SK-N-SH (cell line): ENCODE measurements around the gene TMLHE.

Experiments
- EP300 ChIP-seq, 2 experiments: IDR thresholded peaks; 2 replicates each; pipeline versions ENCODE4 v1.4.0 to v1.6.1; 2012; ENCODE audit warnings: borderline replicate concordance in 1 of 2, low read depth in 1 of 2, low read length in 1 of 2
- FOSL2 ChIP-seq: IDR thresholded peaks from 2 replicates; pipeline ENCODE4 v1.4.0; 2012; ENCODE audit warnings: low read depth, mild to moderate bottlenecking, moderate library complexity, borderline replicate concordance
- NFIC ChIP-seq: IDR thresholded peaks from 2 replicates; pipeline ENCODE4 v1.4.0; 2012; ENCODE audit warnings: borderline replicate concordance
- POLR2AphosphoS5 ChIP-seq: IDR thresholded peaks from 2 replicates; pipeline ENCODE4 v1.6.1; 2012; ENCODE audit warnings: low read depth, low read length
- TAF1 ChIP-seq: IDR thresholded peaks from 2 replicates; pipeline ENCODE4 v1.6.1; 2012; ENCODE audit warnings: low read depth, mild to moderate bottlenecking, low read length, moderate library complexity, borderline replicate concordance
- YY1 ChIP-seq: IDR thresholded peaks from 2 replicates; pipeline ENCODE4 v1.4.0; 2012; ENCODE audit warnings: low read depth, mild to moderate bottlenecking
- TF ChIP-seq, protein P1 (sequence below): fragments of 200-600 bp; sonication (generic); IDR thresholded peaks from 2 replicates; pipeline ENCODE4 v1.6.1; 2017; ENCODE audit warnings: antibody characterized with exemption, mild to moderate bottlenecking, moderate library complexity
- TF ChIP-seq, protein P2 (sequence below): IDR thresholded peaks from 2 replicates; pipeline ENCODE4 v1.4.0; 2012; ENCODE audit warnings: low read depth
- TF ChIP-seq, protein P3 (sequence below): IDR thresholded peaks from 2 replicates; pipeline ENCODE4 v1.4.0; 2012; ENCODE audit warnings: low read depth, borderline replicate concordance

- TF ChIP-seq, protein P1, sequence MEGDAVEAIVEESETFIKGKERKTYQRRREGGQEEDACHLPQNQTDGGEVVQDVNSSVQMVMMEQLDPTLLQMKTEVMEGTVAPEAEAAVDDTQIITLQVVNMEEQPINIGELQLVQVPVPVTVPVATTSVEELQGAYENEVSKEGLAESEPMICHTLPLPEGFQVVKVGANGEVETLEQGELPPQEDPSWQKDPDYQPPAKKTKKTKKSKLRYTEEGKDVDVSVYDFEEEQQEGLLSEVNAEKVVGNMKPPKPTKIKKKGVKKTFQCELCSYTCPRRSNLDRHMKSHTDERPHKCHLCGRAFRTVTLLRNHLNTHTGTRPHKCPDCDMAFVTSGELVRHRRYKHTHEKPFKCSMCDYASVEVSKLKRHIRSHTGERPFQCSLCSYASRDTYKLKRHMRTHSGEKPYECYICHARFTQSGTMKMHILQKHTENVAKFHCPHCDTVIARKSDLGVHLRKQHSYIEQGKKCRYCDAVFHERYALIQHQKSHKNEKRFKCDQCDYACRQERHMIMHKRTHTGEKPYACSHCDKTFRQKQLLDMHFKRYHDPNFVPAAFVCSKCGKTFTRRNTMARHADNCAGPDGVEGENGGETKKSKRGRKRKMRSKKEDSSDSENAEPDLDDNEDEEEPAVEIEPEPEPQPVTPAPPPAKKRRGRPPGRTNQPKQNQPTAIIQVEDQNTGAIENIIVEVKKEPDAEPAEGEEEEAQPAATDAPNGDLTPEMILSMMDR = no peak
- TF ChIP-seq, protein P2, sequence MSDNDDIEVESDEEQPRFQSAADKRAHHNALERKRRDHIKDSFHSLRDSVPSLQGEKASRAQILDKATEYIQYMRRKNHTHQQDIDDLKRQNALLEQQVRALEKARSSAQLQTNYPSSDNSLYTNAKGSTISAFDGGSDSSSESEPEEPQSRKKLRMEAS = no peak
- no peak for TF ChIP-seq POLR2AphosphoS5
- no peak for TF ChIP-seq TAF1
- no peak for TF ChIP-seq YY1
- TF ChIP-seq, protein P3, sequence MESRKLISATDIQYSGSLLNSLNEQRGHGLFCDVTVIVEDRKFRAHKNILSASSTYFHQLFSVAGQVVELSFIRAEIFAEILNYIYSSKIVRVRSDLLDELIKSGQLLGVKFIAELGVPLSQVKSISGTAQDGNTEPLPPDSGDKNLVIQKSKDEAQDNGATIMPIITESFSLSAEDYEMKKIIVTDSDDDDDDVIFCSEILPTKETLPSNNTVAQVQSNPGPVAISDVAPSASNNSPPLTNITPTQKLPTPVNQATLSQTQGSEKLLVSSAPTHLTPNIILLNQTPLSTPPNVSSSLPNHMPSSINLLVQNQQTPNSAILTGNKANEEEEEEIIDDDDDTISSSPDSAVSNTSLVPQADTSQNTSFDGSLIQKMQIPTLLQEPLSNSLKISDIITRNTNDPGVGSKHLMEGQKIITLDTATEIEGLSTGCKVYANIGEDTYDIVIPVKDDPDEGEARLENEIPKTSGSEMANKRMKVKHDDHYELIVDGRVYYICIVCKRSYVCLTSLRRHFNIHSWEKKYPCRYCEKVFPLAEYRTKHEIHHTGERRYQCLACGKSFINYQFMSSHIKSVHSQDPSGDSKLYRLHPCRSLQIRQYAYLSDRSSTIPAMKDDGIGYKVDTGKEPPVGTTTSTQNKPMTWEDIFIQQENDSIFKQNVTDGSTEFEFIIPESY = no peak
- TF ChIP-seq NFIC = no peak
- no peak for TF ChIP-seq FOSL2
- TF ChIP-seq EP300 (IDR thresholded peaks at IDR 0.05; ENCODE audit: borderline replicate concordance in 1 of 2, low read depth in 1 of 2, low read length in 1 of 2) = no peak
Observed at GRCh38 chrX:155632431-155633100, 19.8 kb upstream of the TMLHE start.
